HG02588 (cell line): Measurements from ENCODE around the gene MEMO1.
"Not testable (repeated sequence)": the region's sequence is repeated elsewhere in the genome, so short reads cannot be mapped to it uniquely, and the experiment has no call there.

Source experiments
- ATAC-seq: cut with Tn5 transposase; IDR thresholded peaks from one replicate; pipeline ENCODE4 v1.9.1; 2021; ENCODE audit warnings: mild to moderate bottlenecking, moderate library complexity; ENCODE audit not compliant: unreplicated experiment

The MEMO1 gene

DNA sequence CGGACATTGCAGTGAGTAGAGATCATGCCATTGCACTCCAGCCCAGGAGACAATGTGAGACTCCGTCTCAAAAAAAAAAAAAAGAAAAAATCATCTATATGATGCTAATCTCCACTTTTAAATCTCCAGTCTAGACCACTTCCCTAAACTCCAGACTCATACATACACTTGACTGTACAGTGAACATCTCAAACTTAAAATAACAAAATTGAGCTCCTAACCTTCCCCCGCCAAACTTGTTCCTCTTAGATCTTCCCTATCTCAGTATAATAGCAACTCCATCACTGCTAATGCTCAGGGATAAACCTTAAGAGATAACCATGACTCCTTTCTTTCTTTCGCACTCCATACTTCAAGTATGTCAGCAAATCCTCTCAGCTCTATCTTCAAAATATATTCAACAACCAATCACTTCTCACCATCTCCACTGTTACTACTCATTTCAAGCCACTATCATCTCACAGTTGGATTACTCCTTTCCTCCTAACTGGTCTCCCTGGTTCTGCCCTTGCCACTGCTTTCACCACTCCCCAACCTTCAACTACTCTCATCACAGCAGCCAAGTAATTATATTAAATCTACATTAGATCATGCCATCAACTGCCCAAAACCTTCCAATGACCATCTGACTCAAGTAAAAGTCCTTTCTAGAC lies 12.0 kb downstream of the MEMO1 start:
- no peak for ATAC-seq

DNA sequence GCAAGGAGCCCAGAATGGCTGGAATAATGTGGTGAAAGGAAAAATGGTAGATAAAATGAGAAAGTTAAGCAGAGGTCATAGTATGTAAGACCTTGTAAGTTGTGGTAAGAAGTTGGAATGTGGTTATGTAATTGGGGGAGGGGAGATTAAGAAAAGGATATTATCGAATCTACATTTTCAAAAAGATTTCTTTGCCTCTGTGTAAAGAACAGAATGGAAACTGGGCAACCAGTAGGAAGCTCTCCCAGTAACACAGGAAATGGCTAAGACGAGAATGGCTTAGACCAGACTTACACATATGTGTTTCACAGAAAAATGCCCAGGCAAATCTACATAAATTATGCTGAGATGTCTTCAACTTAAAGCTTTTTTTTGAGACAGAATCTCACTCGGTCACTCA lies 13.2 kb downstream of the MEMO1 start:
- no peak for ATAC-seq

DNA sequence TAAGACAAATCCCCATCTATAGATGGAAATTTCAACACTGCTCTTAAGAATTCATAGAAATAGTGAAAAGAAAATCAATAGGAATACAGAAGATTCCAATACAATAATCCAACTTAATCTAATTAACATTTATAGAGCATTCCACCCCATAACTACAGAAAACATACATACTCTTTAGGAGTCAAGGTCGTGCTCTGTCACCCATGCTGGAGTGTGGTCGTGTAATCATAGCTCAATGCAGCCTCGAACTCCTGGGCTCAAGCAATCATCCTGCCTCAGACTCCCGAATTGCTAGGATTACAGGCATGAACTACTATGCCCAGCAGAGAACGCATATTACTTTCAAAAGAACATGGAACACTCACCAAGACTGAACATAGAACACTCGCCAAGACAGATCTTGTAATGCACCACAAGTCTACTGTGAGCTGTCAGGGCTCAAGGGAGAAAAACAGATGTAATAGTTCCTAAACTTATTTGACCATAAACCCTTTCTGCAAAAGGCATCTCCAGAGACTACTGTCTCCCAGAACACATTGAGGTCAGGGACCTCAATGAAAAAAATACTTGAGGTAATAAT lies 14.1 kb downstream of the MEMO1 start:
- no peak for ATAC-seq

DNA sequence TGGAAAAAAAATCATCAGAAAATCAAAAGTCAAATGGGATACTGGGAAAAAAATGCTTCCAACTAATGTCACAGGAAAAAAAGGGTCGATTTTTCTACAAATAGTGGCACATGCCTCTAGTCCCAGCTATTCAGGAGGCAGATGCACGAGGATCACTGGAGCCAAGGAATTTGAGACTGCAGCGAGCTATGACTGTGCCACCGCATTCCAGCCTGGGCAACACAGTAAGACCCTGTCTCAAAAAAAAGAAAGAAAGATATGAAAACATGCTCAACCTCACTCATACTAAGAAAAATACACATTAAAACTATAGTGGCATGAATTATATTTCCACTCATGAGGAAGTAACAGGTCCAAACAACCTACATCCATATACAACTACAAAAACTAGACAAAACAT lies 17.9 kb downstream of the MEMO1 start:
- ATAC-seq: no peak

DNA sequence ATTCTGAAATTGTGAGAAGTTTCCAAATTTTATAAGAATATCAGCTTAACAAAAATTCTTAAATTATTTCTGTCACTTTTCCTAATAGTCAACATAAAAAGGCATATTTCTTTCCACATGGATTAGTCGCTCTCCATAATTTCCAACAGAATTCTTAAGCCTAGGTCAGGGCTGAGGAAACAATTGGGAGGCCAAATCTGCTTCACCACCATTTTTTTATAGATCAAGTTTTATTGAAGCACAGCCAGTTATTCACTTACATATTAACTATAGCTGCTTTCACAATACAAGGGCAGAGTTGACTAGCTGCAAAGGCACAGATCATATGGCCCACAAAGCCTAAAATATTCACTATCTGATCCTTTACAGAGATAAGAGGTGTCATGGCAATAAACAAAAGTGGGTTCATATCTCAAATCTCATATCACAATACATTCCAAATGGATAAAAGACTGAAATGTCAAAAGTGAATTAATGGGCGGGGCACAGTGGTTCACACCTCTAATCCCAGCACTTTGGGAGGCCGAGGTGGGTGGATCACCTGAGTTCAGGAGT lies 18.7 kb downstream of the MEMO1 start:
- ATAC-seq: no peak

DNA sequence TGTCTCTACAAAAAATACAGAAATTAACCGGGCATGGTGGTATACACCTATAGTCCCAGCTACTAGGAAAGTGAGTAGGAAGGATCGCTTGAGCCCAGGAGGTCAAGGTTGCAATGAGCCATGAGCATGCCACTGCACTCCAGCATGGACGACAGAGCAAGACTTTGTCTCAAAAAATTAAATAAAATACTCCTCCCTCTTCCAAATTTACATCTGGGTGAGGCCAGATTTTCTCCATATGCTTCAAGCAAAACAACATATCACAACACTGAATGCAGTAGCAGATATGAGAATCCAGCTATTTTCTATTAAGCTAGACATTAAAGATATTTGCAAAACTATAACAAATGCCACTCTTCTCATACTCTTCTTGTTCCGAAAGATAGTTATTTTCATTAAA lies 20.9 kb downstream of the MEMO1 start:
- ATAC-seq: no peak

DNA sequence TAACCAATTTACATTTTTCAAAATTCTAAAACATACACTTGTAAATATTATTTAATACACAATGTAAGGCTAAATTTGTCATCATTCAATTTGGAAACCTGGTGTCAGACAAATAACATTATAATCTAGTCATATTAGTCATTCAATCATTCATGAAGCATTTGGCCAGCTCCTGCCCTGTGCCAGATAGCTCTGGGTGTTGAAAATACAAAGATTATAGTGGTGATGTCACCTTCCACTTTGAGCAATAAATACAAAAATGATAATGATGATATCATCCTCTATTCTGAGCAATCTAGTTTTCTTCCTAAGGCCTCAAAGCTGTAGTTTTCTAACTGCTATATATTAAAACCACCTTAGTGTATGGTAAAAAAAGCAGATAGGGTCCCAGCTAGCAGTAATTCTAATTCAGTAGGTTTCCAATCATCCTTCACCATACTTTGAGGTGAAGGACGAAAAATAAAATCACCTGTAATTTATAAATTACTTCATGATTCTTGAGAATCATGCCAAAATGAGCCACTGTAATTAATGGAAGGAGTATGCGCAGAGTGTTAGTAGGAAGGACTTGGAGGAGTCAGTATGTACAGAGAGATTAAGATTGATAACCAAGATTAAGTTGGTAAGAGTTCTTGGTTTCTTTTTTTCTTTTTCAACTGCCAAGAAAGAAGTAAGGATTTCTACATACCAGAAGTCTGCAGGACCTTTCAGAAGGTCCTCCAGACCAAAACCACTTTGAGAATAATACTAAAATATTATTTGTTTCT lies 23.2 kb downstream of the MEMO1 start:
- ATAC-seq: no peak

DNA sequence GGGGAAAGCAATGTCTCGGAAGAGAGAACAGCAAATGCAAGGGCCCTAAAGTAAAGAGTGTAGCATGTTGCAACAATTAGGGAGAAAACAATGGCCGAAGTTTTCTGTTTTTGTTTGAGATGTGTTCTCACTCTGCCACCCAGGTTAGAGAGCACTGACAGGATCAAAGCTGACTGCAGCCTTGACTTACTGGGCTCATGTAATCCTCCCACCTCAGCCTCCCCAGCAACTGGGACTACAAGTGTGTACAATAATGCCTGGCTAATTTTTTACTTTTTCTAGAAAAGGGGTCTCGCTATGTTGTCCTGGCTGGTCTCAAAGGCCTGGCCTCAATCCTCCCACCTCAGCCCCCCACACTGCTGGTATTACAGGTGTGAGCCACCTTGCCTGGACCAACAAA lies 23.9 kb downstream of the MEMO1 start:
- ATAC-seq: no peak

DNA sequence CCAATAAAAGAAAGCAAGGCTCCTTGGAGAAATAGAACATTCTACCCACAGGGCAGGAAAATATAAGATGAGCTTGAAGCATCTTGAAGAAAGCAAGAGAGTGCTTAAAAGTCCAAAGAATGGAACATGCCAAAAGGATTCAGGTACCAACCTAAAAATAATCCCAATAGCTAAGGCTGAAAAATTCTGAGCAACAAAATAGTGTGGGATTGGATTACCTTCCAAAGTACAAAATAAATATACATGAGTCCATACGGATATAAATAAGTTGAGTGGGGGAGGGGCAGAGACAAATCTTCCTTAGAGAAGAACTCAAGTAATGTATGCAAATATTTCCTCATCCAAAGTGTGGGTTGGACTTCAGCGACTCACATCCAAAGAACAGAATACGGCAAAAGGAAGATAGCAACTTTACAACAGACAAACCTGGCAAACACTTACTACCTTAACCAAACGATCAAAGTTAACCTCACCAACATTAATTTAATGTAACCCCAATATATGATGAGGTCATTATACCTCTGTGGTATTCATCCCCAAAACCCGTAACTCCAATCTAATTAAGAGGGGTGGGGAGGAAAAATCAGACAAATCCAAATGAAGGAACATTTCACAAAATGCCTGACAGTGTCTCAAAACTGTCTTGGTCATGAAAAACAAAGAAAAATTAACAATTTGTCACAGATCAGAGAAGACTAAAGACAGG lies 26.9 kb downstream of the MEMO1 start:
- no peak for ATAC-seq

DNA sequence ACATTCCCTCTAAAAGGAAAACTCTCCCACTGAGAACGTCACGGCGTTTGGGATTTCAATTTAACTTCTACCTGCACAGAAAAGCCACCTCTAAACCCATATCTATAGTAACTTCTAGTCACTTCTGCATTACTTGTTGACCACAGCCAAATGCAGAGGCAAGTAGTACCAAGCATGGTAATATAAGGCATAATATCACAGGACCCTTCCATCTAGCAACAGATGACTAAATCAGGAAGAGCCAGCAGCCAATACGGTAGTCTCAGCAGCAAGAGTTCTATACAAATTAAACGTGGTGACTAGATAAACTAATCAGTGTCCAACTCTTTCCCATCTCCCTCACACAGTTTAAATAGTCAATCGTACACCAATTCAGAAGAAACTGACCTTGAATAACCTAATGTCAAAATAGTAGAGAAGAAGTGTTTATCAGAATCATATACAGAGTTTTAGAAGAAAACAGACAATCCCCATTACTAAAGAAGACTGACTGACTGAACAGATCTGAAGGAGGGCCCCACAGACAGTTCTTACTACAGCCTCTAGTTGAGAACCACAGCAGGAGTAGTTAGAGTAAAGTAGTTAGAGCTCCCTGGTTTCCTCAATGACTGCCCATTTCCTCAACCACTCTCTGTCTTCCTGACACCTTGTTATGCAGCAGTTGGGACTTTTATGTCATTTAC lies 30.0 kb downstream of the MEMO1 start:
- peak; percentile 99 for ATAC-seq

DNA sequence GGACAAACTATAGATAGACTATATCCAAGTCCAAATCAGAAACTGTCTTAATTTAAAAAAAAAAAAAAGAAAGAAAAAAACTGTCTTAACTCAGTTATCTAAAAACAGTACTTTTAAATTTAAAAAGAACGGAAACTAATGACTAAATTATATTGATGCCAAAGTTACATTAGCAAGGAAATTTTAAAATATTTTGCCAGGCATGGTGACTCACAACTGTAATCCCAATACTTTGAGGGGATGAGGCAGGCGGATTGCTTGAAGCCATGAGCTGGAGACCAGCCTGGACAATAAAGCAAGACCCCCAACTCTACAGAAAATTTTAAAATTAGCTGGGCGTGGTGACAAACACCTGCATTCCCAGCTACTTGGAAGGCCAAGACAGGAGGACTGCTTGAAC lies 30.9 kb downstream of the MEMO1 start:
- ATAC-seq: no peak

DNA sequence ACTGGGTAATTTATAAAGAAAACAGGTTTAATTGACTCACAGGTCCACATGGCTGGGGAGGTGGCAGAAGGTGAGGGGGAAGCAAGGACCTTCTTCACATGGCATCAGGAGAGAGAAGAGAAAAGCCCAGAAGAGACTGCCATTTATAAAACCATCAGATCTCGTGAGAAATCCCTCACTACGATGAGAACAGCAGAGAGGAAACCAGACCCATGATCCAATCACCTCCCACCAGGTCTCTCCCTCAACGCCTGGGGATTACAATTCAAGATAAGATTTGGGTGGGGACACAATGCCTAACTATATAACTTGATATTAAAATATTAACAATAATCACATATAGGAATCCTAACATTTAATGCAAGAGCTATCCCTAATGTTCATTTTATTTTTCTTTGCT lies 31.8 kb downstream of the MEMO1 start:
- ATAC-seq: no peak

DNA sequence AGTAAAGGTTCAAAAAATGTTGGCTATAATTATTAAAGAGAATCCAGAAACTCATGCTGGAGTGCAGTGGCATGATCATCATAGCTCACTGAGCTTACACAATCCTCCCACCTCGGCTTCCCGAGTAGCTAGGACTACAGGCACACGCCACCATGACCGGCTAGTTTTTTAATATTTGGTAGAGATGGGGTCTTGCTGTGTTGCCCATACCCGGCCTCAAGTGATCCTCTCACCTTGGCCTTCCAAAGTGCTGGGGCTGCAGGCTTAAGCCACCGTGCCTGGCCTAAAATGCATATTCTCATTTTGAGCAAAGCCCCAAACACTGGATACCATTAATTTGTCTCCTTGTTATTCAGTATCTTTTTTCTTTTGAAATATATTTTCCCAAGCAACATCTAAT lies 32.4 kb downstream of the MEMO1 start:
- ATAC-seq: no peak

DNA sequence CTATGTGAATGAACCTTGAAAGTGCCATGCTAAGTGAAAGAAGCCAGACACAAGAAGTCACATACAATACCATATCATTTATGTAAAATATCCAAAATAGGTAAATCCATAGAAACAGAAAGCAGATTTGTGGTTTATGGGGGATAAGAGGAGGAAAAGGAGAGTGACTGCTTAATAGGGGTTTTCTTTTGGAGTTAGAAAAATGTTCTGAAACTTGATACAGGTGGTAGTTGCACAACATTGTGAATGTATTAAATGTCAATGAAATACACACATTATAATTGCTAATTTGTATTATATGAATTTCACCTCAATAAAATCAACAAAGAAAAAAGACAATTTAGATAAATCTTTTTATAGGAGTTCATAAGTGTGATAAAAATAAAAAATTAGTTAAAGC lies 37.1 kb downstream of the MEMO1 start:
- no peak for ATAC-seq

DNA sequence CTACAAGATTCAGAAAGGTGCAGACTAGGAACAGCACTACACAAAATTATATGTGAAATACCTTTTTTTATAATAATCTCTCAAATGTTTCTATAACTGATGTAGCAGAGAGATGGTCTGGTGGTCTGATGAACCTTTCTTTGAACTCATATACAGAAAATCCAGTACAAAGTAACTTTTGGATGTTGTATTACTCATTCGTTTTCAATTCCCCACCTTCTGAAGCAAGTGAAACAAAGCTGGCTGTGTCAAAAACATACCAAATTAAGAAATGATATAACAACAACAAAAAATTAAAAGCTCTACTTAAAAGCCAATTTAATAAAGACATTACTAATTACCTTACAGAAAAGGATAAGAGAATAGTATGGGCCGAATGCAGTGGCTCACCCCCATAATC lies 38.7 kb downstream of the MEMO1 start:
- no peak for ATAC-seq

DNA sequence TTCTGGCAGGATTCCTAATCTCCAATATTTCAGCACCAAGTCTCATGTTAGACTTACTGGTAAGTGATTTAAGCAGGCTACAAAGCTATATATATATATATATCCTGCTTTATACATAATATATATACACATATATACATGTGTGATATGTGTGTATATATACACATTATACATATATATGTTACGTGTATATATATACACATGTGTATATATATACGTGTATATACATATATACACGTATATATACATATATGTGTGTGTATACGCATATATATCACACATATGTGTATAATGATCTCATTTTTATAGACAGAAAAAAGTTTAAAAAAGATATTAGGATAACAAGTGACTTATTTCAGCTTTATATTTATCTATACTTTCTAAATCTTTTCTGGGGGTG lies 41.6 kb downstream of the MEMO1 start:
- no peak for ATAC-seq

DNA sequence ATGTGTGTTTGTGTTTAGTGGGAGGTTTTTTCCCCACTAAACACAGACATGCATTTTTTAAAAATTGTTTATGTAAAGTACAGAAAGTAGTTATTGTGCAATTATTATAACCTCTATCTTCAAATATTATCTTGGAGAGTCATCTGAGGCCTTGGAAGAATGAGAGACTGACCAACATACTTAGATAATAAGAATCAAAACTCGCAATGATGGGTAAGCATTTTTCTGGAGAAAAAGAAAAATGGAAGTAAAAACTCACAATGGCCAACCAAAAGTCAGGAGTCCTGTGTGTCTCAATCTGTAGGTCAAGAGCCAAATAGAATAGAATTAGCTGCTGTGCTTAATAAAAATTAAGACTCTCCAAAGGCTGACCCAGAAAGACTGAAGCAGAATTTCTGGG lies 43.0 kb downstream of the MEMO1 start:
- ATAC-seq: no peak

DNA sequence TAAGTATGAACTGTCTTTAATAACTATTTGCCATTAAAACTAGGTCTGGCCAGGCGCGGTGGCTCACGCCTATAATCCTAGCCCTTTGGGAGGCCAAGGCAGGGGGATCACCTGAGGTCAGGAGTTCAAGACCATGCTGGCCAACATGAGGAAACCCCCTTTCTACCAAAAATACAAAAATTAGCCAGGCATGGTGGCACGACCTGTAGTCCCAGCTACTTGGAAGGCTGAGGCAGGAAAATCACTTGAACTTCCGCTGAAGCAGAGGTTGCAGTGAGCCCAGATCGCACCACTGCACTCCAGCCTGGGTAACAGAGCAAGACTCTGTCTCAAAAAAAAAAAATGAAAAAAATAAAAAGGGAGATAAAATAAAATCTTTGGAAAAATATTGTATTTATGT lies 44.4 kb downstream of the MEMO1 start:
- ATAC-seq: not testable (repeated sequence)

DNA sequence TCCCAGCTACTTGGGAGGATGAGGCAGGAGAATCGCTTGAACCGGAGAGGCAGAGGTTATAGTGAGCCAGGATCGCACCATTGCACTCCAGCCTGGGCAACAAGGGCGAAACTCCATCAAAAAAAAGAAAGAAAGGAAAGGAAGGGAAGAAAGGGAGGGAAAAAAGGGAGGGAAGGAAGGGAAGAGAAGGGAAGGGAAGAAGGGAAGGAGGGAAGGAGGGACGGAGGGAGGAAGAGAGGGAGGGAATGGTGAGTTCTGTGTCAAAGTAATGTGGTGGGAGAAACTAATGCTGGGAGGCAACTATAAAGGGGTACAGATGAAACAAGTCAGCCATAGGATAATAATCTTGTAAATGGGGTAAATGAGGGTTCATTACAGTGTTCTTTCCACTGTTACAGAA lies 45.7 kb downstream of the MEMO1 start:
- no peak for ATAC-seq

DNA sequence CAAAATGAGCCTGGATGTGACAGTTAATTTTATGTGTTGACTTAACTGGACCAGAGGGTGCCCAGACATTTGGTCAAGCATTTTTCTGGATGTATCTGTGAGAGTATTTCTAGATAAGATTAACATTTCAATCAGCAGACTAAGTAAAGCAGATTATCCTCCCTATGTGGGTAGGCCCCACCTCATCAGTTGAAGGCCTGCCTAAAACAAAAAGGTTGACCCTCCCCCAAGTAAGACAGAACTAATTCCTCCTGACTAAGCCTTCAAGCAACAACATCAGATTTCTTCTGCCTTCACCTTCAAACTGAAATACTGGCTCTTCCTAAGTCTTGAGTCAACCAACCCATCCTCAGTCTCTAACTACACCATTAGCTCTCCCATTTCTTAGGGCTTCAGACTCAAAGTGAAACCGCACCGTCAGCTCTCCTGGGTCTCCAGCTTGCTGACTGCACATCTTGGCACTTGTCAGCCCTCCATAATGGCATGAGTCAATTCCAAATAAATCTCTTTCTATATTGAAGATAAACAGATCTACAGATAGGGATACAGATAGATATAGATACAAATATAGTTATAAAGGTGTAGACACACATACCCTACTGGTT lies 47.9 kb downstream of the MEMO1 start:
- no peak for ATAC-seq
